ENCODE results near the gene NBEA.
A peak's percentile ranks its signal among the peaks of the same experiment; 100 is the strongest.
"Not testable (repeated sequence)": the region's sequence is repeated elsewhere in the genome, so short reads cannot be mapped to it uniquely, and the experiment has no call there.

The NBEA gene

GRCh38 chr13:35598790-35599369 lies 656.8 kb downstream of the NBEA start:
- DNase-seq = no peak

- DNase-seq = no peak
Observed at GRCh38 chr13:35599384-35599783, 657.3 kb downstream of the NBEA start.

GRCh38 chr13:35600137-35600536 lies 658.1 kb downstream of the NBEA start:
- no peak for DNase-seq

GRCh38 chr13:35603593-35604285 lies 661.7 kb downstream of the NBEA start:
- DNase-seq = no peak

GRCh38 chr13:35614666-35615065 lies 672.6 kb downstream of the NBEA start:
- DNase-seq = no peak

DNA sequence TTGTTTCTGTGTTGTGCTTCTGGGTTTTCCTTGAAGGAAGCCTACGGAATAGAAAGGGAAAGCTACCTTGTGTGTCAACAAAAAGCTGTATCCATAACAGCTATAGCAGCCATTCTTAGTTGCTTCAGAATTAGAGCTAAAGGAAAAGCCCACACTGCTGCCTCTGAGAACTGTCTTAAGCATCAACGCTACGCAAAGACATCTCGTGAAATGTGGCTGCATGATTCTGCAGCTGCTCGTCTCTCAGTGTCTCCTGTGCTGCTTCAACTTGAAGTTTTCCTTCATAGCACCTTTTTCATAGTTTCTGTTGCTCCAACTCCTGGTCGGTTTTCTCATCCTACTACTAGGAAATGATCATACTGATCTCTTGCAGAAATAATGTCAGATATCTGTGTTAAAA lies 675.4 kb downstream of the NBEA start:
- no peak for DNase-seq

- no peak for DNase-seq
Observed at GRCh38 chr13:35618565-35619083, 676.6 kb downstream of the NBEA start.

- no peak for DNase-seq
Observed at GRCh38 chr13:35621989-35622388, 679.9 kb downstream of the NBEA start.

GRCh38 chr13:35629026-35629425 lies 687.0 kb downstream of the NBEA start:
- DNase-seq = no peak

DNA sequence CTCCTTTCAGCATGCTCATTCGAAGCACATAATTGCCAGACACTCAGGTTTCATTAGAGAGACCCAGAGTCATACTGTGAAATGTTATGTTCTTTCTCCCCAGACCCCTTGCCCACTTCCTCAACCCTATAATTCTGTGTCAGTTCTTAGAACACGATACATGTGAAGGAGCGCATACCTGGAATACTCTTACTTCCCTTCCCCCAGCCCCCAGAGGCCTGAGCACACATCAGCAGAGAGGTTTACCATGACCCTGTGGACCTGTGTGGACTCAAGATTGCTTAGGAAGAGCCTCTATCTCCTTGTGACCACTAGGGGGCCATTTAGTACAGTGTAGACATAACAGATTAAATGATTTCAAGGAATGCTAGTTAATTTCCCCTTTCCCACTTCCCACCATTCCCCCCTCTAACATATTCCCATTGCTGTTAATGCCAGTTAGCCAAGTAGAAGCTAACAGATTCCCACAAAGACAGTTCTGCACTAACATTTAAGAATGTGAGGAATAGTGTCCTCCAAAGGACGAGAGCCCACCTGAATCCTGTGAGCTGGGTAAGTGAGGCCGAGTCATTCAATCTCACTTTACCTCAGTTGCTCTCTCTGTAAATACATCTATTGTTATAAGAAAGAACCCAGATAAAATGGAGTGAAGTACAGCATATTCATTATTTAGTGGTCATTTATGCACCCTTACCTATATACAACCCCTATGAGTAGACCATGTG lies 688.6 kb downstream of the NBEA start:
- DNase-seq = peak; percentile 46

GRCh38 chr13:35631666-35632065 lies 689.6 kb downstream of the NBEA start:
- DNase-seq = no peak

GRCh38 chr13:35643625-35644024 lies 701.6 kb downstream of the NBEA start:
- no peak for DNase-seq

GRCh38 chr13:35646056-35646774 lies 704.1 kb downstream of the NBEA start:
- DNase-seq = no peak

DNA sequence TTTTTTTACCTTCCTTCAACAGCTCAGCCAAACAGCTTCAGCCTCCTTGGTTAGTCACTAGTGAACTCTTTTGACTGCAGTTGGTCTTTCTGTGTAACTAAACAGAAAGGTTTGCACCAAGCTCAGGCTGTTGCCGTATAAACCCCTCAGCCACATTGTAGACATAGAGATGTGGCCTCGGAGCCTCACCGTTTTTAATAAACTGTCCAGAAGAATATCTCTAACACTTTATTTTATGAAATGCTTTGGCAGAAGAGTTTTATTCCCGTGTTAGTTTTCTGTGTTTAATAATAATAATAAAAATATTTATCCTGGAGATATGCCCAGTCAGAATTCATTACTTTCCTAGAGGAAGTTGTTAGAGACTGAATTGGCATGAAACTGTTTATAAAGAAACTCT lies 706.1 kb downstream of the NBEA start:
- peak; percentile 10 for DNase-seq

DNA sequence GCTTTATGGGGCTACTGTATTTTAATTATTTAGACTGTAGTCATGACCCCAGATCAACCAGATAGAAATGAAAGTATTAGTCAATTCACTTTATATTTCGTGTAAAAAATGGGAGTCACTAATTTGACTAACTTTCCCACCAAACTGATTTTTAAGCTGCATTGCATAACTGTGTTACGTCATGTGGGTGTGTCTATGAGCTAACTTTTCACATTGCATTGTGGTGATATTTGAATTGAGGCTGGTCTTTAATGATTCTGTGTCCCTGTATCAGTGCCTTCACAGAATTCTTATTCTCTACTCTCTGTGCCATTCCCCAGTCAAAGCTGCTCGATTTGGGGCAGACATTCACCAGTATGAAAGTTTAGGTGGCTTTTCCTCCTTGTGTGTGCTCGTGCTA lies 707.1 kb downstream of the NBEA start:
- DNase-seq = no peak

DNA sequence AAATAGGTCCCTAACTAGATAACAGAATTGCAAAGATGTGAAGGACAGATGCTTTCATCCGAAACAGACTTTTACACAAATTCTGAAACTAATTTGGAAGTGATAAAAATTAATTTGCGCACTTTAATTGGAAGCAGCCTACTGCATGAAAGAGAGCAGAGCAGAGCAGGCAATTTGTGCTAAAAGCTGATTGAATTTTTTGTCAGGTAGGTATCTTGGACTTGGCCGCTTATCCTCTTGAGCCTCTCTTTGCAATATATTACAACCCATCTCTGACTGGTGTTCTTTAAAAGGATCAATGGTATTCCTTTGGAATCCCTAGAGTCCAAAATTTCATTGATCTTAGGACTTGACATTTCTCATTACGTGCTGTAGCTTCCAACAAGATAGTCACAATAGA lies 717.7 kb downstream of the NBEA start:
- DNase-seq = no peak

DNA sequence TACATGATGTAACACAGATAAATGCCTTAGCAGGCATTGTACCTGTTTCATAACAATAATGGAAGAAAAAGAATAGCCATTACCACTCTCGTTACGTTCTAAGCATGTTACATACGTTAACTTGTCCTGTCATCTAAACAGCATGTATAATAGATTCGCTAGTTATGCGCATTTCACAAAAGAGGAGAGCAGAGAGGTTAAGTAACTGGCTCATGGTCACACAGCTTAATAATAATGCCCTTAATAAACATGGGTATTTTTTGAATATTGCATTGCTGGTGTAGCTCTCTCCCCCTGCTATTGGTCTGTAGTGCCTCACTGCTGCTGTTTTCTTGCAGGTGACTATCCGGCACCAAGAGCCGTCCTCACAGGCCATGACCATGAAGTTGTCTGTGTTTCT lies 722.7 kb downstream of the NBEA start:
- no peak for DNase-seq

DNA sequence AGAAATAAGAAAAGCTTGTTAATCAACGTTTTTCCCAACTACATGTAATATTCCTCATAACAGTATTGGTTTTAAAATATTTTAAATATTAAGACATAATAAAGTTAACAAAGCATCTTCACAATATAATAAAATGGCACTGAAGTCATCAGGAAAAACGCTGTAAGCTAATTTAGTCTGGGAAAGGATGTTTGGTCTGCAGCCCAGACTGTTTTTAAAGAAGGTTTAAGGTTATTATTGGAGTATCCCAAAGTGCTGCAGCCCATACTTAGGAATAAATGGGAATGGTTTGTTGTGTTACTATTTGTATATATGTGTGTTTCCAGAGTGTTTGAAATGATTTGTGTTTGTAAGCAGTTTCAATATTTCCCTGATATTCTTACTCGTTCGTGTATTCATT lies 727.3 kb downstream of the NBEA start:
- no peak for DNase-seq

DNA sequence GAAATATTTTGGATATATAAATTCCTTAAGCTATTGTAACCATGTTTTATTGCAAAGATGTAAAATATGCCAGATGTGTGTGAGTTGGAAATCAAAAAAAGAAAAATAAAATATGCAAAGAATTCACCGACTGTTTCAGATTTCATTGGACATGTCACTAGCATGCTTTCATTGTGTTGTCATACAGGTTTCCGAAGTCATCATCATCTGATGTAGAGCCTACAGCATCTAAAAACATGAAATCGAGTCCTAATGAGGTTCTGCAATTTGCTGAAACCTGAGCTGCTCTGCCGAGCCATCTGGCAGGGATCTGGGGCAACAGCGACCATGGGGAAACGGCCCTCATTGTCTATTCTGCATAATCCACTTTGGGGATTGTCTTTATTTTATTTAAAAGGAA lies 730.5 kb downstream of the NBEA start:
- DNase-seq = no peak

GRCh38 chr13:35675651-35676050 lies 733.6 kb downstream of the NBEA start:
- DNase-seq = no peak

- DNase-seq = not testable (repeated sequence)
Observed at GRCh38 chr13:35677863-35678262, 735.8 kb downstream of the NBEA start.

GRCh38 chr13:35681685-35682084 lies 739.6 kb downstream of the NBEA start:
- no peak for DNase-seq

- no peak for DNase-seq
Observed at GRCh38 chr13:35684432-35684831, 742.4 kb downstream of the NBEA start.

All from NCI-H446 treated with DMSO at 0.1 percent for 48 hours (cell line).